Stimulated activated CD4-positive, alpha-beta T cell treated with anti-CD3 and anti-CD28 coated beads, TNF-alpha, amount 100 ng/mL, for 48 hours (primary cell): ENCODE measurements around the gene FGF14.
"Not testable (repeated sequence)": the region's sequence is repeated elsewhere in the genome, so short reads cannot be mapped to it uniquely, and the experiment has no call there.

ENCODE experiments used
- DNase-seq, 3 donors: peaks; one replicate each; pipeline ENCODE4 v3.0.0-alpha.2; 2020; ENCODE audit warnings: low read depth in 3 of 3

The FGF14 gene

DNA sequence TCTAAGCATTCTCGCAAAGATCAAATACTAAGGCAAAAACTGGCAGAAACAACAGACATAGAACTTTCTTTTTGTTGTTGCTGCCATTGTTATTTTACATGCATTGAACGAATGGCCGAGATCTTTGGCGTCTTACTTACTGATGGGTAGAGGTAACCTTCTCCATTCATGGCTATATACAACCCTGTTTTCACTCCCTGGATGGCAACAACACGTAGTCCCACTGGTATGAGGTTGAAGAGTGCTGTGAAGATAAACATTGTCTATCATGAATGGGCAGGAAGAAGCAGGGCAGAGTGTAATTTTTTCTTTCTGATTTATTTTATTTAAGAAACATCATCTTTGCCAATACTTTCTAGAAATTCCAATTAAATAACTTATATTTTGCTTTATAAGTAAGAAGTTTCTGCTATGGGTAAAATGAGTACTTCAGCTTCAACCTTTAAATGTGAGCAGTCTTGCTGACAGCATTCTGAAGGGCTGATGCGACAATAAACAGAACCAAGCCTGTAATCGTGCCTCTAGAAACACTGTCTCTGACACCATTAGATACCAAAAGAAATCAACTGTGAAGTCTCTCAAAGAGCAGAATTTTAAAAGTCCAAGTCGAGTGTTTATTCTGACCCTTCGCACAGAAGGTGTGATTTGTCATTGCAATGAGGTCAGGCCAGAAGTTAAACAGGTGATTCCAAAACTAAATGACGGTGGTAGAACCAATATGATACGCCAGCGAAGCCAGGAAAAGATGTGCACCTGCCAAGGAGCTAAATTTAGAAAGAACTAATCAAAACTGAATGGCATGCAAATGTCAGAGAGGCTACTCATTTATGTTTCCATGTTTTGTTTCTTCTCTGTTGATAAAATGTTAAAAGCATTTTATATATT, 533.0 kb downstream of the FGF14 start:
- no peak for DNase-seq

DNA sequence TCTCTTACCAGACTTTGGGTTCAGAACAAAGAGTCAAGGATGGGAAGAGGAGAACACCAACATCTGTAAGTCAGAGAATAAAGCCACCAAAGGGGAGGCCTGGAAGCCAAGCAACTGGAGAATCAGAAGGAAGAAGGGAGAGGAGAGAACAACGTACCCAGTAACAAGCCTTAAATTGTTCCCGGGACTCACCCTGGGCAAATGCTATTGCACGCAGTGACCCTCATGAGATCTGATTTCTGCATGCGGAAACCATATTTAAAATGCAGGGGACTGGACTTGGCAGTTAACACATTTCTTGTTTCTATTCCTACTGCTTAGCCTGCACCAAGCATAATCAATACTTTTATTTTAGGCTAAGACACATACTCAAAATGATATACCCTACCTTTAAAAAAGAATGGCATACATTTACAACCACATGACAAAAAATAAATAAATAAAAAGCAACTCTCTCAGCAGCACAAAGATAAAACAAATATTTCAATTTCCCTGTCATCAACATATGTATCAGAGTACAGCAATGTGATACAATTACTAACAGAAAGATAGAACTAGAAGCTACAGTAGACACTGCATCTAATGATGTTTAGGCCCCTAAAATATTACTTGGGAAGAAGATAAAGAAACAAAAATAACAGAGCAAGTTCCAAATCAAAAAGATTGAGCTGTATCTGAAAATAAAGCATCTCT, 534.8 kb downstream of the FGF14 start:
- no peak for DNase-seq

DNA sequence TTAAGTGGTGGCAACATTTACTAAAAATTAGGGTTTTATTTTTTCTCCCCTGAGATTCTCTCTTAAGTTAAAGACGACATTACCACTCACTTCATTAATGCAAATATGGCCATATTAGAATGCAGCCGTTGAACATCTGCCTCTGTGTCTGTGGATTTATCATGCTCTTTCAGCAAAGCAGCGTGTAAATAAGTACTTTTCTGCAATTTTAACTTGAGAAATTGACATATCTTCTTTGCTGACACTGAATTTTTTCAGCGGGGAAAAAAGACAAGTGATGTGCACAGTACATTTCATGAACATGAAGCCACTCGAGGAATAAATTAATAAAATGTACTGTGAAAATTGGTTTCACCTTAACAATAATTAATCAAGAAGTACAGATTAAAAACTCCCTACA, 543.0 kb downstream of the FGF14 start:
- DNase-seq = no peak

DNA sequence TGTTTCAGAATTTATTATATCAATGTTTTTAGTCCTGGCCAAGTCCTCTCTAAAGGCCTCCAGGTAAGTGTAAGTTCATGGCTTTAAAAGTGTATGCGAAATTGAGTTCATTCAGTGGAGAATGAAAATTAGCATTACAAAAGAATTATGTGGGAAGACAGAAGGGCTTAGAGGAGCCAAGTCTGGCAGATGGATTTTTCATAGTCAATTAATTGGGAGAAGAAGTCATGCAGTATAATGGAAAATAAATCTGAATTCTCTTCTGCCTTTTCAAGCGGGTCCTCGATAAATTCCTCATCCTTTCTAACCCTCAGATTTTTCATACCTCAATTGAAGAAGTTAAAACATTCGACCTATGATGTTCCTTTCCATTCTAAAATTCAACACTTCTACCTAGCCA, 555.1 kb downstream of the FGF14 start:
- no peak for DNase-seq

DNA sequence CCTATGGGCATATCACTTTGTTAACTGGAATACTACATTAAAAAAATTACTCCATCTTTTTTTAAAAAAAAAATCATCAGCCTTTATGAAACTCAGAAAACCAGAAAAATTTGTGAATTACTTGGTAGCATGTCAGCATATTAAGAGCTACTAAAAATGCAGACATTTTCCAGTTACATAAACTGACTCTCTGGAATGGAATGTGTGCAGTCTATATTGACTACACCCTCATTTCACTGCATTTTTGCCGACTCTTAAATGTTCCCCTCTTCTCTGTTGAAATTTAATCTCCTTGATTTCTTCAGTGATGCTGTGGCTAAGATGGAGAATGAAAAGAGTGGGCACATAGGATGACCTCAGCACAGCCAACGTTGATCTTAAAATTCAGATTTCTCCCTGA, 555.6 kb downstream of the FGF14 start:
- DNase-seq = no peak

DNA sequence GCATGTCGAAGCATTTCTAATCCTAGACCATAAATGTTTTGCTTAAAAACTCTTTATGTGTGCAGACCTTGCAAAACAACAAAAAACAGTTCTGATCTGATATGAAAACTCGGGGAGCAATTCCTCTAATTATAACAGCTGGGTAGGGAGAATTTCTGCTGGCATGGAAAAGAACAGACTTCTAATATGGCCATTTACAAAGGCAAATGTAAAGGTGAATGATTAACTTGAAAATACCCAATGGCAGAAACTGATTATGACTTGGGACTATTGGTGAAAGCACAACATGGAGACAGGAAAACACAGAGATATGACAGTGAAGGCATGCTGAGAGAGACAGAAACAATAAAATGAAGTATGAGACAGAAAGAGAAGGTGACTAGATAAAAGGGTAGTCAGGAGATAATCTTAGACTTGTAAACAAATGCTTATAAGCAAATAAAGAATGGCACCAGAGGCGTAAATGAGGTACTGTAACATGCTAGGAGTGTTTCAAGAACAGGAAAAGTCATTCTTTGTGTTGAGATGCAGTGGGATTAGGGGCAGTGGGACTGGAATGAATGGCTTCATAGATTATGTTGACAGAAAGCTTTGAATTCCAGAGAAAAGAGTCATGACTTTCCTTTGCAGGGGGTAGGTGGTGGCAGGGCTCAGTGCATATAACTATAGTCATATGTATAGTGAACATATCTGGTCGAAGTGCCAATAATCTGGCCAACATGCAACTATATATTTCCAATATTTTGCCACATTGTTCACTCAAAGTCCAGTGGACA, 556.4 kb downstream of the FGF14 start:
- DNase-seq = no peak

DNA sequence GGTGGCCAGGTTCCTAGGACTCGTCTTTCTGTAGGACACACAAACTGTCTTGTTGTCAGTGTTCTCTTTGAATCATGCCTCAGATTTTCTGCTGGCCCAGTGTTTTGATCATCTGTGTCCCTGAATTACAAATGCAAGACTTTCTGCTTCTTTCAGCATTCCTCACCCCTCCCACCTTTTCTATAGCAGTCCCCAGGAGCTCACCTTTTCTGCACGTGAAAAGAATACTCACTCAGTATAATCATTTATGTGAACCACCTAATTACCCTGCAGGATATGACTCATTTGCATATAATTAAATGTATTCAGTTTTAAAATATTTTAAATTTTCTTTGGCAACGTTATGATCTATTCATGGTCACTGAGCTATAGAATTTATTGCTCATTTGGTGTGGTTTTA, 560.1 kb downstream of the FGF14 start:
- DNase-seq = no peak

DNA sequence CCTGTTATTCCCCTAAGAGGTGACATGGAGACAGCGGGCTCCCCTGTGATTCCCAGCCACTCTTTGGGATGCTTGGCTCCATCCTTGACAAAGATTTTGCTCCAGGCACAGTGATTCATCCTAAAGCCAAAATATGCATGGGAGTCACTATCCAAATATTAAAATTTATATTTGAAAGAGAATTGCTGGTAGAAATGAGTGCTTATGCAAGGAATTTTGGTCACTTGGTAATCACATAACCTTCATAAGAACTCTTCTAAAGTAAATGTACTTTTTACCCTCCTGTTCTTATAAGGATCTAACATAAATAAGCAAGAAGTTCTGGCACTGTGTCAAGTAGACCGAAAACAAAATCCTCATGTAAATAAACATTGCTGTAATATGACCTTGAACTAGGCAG, 563.5 kb downstream of the FGF14 start:
- no peak for DNase-seq

DNA sequence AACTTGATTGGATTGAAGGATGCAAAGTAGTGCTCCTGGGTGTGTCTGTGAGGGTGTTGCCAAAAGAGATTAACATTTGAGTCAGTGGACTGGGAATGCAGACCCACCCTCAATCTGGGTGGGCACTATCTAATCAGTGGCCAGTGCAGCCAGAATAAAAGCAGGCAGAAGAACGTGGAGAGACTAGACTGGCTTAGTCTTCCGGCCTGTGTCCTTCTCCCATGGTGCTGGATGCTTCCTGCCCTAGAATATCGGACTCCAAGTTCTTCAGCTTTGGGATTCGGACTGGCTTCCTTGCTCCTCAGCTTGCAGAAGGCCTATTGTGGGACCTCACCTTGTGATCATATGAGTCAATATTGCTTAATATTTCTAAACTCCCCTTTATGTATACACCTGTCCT, 564.1 kb downstream of the FGF14 start:
- DNase-seq = not testable (repeated sequence)

DNA sequence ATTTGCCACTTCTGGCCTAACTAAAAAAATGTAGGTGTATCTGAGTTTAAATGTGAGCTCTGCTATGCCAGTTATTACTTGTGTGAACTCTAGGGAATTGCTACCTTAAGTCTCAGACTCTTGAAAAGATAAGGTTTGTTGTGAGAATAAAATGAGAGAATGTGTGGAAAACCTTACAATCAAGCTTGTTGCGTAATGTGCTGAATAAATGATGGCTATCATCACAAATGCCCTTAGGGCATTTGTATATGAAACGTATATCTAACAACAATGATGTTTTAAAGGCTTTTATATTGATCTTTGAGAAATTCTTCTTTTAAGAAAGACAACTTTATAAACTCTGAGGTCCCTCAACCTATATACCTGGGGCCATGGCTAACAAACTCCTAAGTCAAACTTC, 564.6 kb downstream of the FGF14 start:
- no peak for DNase-seq

DNA sequence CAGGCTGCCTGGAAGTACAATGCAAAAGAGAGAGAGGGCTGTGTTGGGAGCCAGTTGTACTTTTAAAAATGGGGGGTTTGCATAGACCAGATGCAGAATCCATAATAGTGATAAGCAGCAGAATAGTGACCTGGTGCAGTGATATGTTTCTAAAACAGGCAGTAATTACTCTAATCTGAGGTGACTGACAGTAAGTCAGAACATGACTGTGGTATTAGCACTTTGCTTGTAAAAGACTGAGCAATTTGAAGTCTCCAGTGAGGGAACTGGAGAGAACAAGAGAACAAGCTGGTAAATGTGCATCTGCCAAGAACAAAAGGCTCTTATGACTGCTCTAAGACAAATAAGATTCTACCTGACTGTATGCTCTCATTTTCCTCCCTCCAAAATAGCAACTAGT, 565.9 kb downstream of the FGF14 start:
- DNase-seq = no peak

DNA sequence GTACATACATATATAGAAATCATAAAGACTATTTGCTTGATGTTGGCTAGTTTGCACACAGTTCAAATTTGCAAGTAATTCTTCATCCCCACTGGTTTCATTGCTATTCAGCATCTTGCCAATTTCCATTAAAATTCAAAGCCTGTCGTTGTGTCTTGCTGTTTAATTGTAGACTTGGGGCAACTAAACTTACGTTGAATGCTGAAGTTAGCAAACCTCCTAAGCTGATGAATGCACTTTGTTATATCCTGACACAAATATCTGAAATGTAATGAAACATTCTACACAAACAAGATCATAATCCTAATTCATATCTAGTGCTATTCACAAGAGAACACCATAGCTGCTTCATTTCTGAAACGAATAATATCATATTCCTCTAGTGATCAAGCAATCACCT, 568.2 kb downstream of the FGF14 start:
- no peak for DNase-seq

DNA sequence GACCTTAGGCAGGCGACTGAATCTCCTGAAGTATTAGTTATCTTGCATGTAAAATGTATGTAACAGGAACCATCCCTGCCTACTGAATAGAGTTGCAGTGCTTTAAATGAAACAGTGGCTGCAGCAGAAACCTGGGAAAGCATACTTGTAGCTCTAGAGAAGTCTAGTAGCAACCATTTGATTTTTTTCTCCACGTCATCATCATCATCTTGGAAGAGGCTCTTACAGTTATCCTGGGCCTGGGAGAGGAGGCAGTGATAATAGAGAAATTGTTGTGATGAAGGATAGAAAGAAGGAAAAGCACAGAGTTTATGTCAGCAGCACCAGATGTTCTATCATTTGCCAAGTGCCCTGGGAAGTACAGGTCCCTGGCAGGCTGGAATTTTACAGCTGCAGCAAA, 571.8 kb downstream of the FGF14 start:
- no peak for DNase-seq

DNA sequence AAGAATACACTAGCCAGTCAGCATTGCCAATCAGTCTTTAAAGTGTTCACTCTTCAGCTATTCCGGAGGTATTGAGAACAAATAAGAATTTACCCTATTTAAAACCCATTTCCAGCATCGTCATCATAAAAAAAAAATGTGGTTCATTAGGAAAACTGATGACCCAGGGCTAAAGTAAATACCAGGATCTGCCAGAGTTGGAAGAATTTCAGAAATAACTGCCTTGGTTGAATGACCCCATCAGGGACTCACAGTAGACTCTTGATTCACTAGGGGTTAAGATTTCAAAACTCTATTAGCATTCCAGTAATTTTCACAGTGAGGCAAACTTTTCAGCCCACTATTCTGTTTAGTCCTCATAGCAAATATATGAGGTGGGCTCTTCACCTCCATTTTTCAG, 572.4 kb downstream of the FGF14 start:
- DNase-seq = no peak

DNA sequence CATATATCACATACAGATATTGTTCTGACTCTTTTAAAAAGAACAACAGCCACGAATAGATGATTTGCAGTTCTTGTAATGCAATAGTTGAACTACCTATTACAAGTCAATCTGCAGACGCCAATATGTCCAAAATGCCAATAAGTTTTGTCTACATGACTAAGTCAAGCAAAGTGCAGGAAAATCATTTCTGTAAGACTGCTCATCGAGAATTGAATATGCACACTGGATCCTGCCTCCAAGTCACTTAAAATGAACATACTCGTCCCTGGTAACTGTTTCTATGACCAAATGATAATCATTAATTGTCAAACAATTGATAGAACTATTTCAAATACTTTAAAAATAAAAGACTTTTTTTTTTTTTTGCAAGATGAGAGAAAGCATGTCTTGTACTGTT, 573.7 kb downstream of the FGF14 start:
- no peak for DNase-seq

DNA sequence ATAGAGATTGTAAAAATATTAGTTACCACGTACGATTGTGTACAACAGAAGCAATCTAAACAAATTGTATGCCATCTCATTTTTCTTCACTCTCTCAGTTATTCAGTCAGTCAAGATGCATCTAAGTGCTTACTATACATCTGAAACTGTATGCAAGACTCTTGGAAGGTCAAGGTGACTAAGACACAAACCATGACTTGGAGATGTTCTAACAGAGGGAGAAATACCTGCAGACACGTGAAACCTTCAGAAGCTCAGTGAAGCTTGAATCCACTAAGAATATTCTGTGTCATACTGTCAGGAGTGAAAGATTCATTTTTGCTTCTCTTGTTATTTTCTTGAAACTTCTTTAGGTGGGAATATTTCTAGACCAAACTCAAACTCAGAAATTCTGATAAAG, 584.0 kb downstream of the FGF14 start:
- DNase-seq = no peak

DNA sequence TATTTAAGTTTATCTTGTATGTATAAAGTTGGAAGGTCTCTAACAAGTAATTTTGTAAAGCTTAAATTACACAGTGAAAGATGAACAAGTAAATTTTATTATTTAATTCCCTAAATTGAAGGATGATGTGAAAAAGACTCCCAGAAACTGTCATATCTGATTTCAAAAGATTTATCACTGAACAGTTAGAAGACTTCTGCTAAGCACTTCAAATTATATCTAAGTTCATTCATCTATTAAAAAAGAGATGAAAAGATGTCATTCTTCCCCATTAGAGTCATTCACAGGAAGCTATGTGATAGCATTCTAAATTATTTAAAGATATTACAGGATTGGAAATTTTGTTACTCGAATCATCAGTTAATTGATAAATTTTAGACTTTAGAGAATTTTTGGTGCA, 590.0 kb downstream of the FGF14 start:
- DNase-seq = no peak

DNA sequence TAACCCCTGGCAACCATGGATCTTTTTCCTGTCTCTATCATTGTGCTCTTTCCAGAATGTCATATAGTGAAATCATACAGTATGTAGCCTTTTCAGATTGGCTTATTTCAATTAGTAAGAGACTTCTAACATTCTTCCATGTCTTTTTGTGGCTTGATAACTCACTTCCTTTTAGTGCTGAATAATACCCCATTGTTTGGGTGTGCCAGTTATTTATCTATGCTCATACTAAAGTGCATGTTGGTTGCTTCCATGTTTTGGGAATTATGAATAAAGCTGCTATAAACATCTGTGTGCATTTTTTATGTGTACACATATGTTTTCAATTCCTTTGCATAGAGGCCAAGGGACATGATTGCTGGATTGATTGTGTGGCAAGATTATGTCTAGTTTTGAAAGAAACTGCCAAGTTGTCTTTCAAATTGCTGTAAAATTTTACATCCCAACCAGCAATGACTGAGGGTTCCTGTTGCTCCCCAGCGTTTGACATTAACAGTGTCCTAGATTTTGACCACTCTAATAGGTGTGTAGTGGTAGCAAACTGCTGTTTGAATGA, 590.5 kb downstream of the FGF14 start:
- no peak for DNase-seq

DNA sequence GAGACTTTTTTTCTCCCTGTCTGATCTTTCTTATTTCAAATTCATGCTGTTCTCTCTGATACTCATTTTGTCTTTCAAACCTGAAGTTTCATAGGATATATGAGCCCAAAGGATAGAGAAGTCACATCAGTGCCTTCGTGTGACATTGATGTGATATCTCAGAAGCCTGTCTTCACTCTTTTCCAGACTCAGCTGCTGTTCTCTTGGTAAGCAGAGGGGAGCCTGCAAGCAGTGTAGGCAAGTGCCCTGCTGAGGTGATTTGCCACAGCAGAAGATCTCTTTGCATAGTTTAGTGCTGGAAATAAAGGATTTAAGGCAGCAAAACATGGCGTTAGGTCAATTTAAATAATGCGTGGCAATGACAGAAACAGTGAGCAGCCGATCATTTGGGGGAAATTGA, 602.7 kb downstream of the FGF14 start:
- no peak for DNase-seq

DNA sequence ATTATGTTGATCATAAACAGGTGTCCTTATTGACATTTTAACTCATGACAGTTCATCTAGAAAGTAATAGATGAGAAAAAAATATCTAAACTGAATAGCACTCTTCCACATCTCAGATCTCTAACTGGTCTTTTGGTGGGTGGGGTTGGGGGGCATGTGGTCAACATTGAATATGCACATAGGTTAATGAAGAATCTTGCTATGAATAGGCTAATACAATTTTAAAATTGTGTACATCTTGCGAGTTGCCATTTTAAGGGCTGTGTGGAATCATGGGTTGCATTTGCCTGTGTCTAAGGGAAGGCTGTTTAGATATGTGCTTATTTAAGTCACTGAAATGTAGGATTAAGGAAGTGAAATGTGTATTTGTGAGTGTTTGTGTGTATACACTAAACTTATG, 603.4 kb downstream of the FGF14 start:
- no peak for DNase-seq

DNA sequence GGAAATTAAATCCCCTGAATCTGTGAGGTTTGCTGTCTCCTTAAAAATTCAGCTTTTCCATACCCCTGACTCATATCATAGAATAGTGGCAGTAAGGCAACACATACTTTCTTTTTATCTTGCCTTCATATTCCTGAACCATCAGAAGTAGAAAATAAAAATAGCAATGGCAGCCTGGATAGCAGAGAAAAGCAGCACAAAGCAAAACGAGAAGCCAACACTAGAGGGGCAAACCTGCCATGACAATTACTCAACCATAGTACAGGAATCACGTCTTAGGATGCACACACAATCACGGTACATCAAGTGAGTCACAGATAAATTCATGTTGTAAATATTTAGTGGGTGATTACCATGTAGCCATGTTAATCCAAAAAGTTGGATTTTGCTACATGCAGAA, 606.4 kb downstream of the FGF14 start:
- no peak for DNase-seq

DNA sequence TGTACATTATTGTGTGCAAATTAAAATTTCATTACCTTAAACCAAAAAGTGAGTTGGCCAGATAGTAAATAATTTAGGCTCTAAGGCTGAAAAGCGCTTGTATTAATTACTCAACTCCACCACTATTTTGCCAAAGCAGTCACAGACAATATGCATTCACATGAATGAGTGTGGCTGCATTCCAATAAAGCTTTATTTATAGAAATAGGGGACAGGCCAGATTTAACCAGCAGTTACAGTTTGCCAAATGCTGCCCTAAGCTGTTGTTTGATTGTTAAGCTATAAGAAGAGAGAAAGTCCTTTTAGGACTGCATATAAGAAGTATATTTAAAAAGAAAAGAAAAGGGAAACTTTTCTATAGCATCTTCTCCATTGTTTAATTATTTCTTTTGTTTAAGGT, 606.8 kb downstream of the FGF14 start:
- no peak for DNase-seq
